PC-9 (cell line): Measurements from ENCODE around the gene PTGES.

Source experiments
- CTCF ChIP-seq: fragments of 200-600 bp; sonication (generic); conservative IDR thresholded peaks from 2 replicates; pipeline ENCODE4 v1.6.1; 2017; ENCODE audit warnings: mixed run types, antibody characterized with exemption, mild to moderate bottlenecking, moderate library complexity
- EZH2 ChIP-seq: fragments of 200-600 bp; sonication (generic); IDR thresholded peaks from 2 replicates; pipeline ENCODE4 v1.8.0; 2017; ENCODE audit warnings: antibody characterized with exemption, low read depth

- no peak for TF ChIP-seq CTCF
- no peak for TF ChIP-seq EZH2
Measured at GRCh38 chr9:129781131-129781530, 28.3 kb upstream of the PTGES start.
